Trophoblast cell (in vitro differentiated cells and primary cell): ENCODE results near the gene OR6B3.

ENCODE experiments used
- DNase-seq, 2 donors: peaks; one replicate each; pipeline ENCODE4 v3.0.0-alpha.2; 2016
- H2AFZ ChIP-seq: 2 replicates; pipeline ENCODE4 v1.6.1; 2013; ENCODE audit warnings: low read length, moderate library complexity, mild to moderate bottlenecking; ENCODE audit not compliant: insufficient read depth, poor library complexity
- H2AK5ac ChIP-seq: 2 replicates; pipeline ENCODE4 v1.6.1; 2013; ENCODE audit warnings: mild to moderate bottlenecking, low read length
- H2BK120ac ChIP-seq: 2 replicates; pipeline ENCODE4 v1.6.1; 2013; ENCODE audit warnings: low read length, mild to moderate bottlenecking, moderate library complexity; ENCODE audit not compliant: insufficient read depth, poor library complexity
- H2BK12ac ChIP-seq: 2 replicates; pipeline ENCODE4 v1.6.1; 2013; ENCODE audit warnings: mild to moderate bottlenecking, low read length, moderate library complexity
- H2BK5ac ChIP-seq: 2 replicates; pipeline ENCODE4 v1.6.1; 2013; ENCODE audit warnings: low read length, low read depth, moderate library complexity, mild to moderate bottlenecking; ENCODE audit not compliant: poor library complexity
- H3K14ac ChIP-seq: 2 replicates; pipeline ENCODE4 v1.6.1; 2013; ENCODE audit warnings: mild to moderate bottlenecking, low read length
- H3K18ac ChIP-seq: 2 replicates; pipeline ENCODE4 v1.6.1; 2013; ENCODE audit warnings: mild to moderate bottlenecking, low read length
- H3K23ac ChIP-seq: 2 replicates; pipeline ENCODE4 v1.6.1; 2013; ENCODE audit warnings: low read length
- H3K27ac ChIP-seq: 2 replicates; pipeline ENCODE4 v1.5.1; 2013; ENCODE audit warnings: low read depth, mild to moderate bottlenecking, inconsistent platforms, low read length, moderate library complexity
- H3K27me3 ChIP-seq: 2 replicates; pipeline ENCODE4 v1.6.1; 2013; ENCODE audit warnings: inconsistent platforms, mild to moderate bottlenecking, low read length, moderate library complexity; ENCODE audit not compliant: insufficient read depth
- H3K36me3 ChIP-seq, 2 experiments: 1 replicate in 1 of 2; 2 replicates in 1 of 2; pipeline ENCODE4 v1.6.1; 2013; ENCODE audit warnings: low read length in 2 of 2, mild to moderate bottlenecking in 2 of 2, moderate library complexity in 1 of 2; ENCODE audit not compliant: insufficient read depth in 2 of 2, control insufficient read depth in 1 of 2
- H3K4ac ChIP-seq: 2 replicates; pipeline ENCODE4 v1.6.1; 2013; ENCODE audit warnings: low read depth, mild to moderate bottlenecking, low read length, moderate library complexity
- H3K4me1 ChIP-seq, 2 experiments: 1 replicate in 1 of 2; 2 replicates in 1 of 2; pipeline ENCODE4 v1.6.1; 2013; ENCODE audit warnings: low read length in 2 of 2, mild to moderate bottlenecking in 2 of 2, moderate library complexity in 1 of 2; ENCODE audit not compliant: insufficient read depth in 2 of 2, control insufficient read depth in 1 of 2
- H3K4me2 ChIP-seq: 2 replicates; pipeline ENCODE4 v1.6.1; 2013; ENCODE audit warnings: inconsistent platforms, mild to moderate bottlenecking, low read length, moderate library complexity
- H3K4me3 ChIP-seq: 2 replicates; pipeline ENCODE4 v1.5.1; 2013; ENCODE audit warnings: mild to moderate bottlenecking, low read depth, low read length, inconsistent platforms
- H3K79me1 ChIP-seq: one replicate; pipeline ENCODE4 v1.6.1; 2013; ENCODE audit warnings: low read length
- H3K79me2 ChIP-seq: 2 replicates; pipeline ENCODE4 v1.6.1; 2013; ENCODE audit warnings: low read length, mild to moderate bottlenecking; ENCODE audit not compliant: control insufficient read depth, insufficient read depth, poor library complexity
- H3K9ac ChIP-seq: 2 replicates; pipeline ENCODE4 v1.6.1; 2013; ENCODE audit warnings: mild to moderate bottlenecking, low read length
- H3K9me3 ChIP-seq: 2 replicates; pipeline ENCODE4 v1.6.1; 2013; ENCODE audit warnings: low read depth, mild to moderate bottlenecking, control low read depth, inconsistent platforms, low read length; ENCODE audit not compliant: insufficient read depth
- H4K12ac ChIP-seq: 2 replicates; pipeline ENCODE4 v1.6.1; 2013; ENCODE audit warnings: low read depth, mild to moderate bottlenecking, low read length, moderate library complexity
- H4K8ac ChIP-seq: 2 replicates; pipeline ENCODE4 v1.6.1; 2013; ENCODE audit warnings: low read depth, mild to moderate bottlenecking, low read length, moderate library complexity
- H4K91ac ChIP-seq: one replicate; pipeline ENCODE4 v1.6.1; 2013; ENCODE audit warnings: low read depth, mild to moderate bottlenecking, low read length, moderate library complexity
- WGBS: extraction: QIAGEN DNeasy Blood & Tissue Kit; methylation state at CpG from one replicate; pipeline ENCODE4 v1.1.7; 2013; ENCODE audit warnings: missing lambda C conversion rate; ENCODE audit not compliant: insufficient read length, insufficient coverage; ENCODE audit errors: extremely low coverage; 5-methylcytosine and 5-hydroxymethylcytosine counted together

The OR6B3 gene

GRCh38 chr2:240060977-240061591, 7.8 kb upstream of the OR6B3 start:
- Histone ChIP-seq H3K23ac (no peak overlapping the region), H4K12ac (no peak overlapping the region), H3K9me3 (peaks cover 2% of the 10 kb centered on the region), H2BK120ac (no peak overlapping the region), H3K27ac (no peak overlapping the region), H3K79me1 (no peaks in the 10 kb centered on the region), H2AFZ (no peak overlapping the region), H3K79me2 (no peaks in the 10 kb centered on the region), H3K36me3 (no peaks in the 10 kb centered on the region), H4K8ac (no peak overlapping the region), H2AK5ac (no peak overlapping the region), H3K4me2 (no peak overlapping the region), H3K27me3 (no peaks in the 10 kb centered on the region), H3K9ac (no peak overlapping the region), H4K91ac (no peak overlapping the region), H3K14ac (no peak overlapping the region), H3K18ac (no peak overlapping the region), H3K4ac (no peak overlapping the region), H2BK12ac (no peak overlapping the region), H2BK5ac (no peak overlapping the region), H3K4me1 (no peaks in the 10 kb centered on the region), H3K4me3 (no peak overlapping the region)
- no CpG with 5 or more reads among the region's 4 CpGs for WGBS
- peak; percentile 18 to 76 for DNase-seq

DNA sequence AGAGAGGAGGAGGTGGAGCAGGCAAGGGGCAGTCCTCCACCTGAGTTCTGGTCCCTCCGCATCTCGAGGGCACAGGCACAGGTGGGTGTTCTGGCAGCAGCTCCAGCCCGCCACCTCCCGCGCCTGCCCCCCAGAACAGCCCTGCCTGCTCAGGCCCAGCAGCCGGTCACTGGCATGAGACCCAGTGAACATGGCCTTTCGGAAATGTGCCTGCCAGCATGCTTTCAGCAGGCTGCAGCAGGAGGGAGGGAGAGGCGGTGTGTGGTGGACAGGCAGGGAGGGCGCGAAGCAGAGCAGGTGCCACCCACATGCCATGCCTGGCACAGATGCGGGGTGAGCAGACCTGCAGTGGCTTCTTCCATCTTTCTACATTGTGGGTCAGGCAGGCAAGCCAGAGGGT, 3.4 kb upstream of the OR6B3 start:
- Histone ChIP-seq H3K4me1 (no peaks in the 10 kb centered on the region), H3K4me3 (no peak overlapping the region), H2AK5ac (no peak overlapping the region), H3K79me2 (no peaks in the 10 kb centered on the region), H3K4me2 (no peak overlapping the region), H3K23ac (no peak overlapping the region), H3K14ac (no peak overlapping the region), H2BK120ac (no peak overlapping the region), H3K36me3 (no peaks in the 10 kb centered on the region), H2BK5ac (no peak overlapping the region), H4K12ac (no peak overlapping the region), H3K9me3 (peaks cover 2% of the 10 kb centered on the region), H3K4ac (no peak overlapping the region), H4K8ac (no peak overlapping the region), H3K79me1 (no peaks in the 10 kb centered on the region), H3K9ac (no peak overlapping the region), H3K27me3 (no peaks in the 10 kb centered on the region), H3K18ac (no peak overlapping the region), H4K91ac (no peak overlapping the region), H3K27ac (no peak overlapping the region), H2AFZ (no peak overlapping the region), H2BK12ac (no peak overlapping the region)
- no peak for DNase-seq
- WGBS = no CpG with 5 or more reads among the region's 11 CpGs

GRCh38 chr2:240055177-240055917, 2.0 kb upstream of the OR6B3 start:
- no peak overlapping the region for H4K91ac ChIP-seq
- no peaks in the 10 kb centered on the region for H3K27me3 ChIP-seq
- no peak overlapping the region for H2BK120ac ChIP-seq
- H3K79me2 ChIP-seq = no peaks in the 10 kb centered on the region
- no peak overlapping the region for H4K12ac ChIP-seq
- H3K23ac ChIP-seq = no peak overlapping the region
- no peak for DNase-seq
- no peak overlapping the region for H3K4me3 ChIP-seq
- H3K79me1 ChIP-seq = no peaks in the 10 kb centered on the region
- no peak overlapping the region for H2AK5ac ChIP-seq
- H3K4ac ChIP-seq = no peak overlapping the region
- no peak overlapping the region for H2AFZ ChIP-seq
- no peaks in the 10 kb centered on the region for H3K36me3 ChIP-seq
- H3K18ac ChIP-seq = no peak overlapping the region
- H3K14ac ChIP-seq = no peak overlapping the region
- no peak overlapping the region for H3K9ac ChIP-seq
- no peaks in the 10 kb centered on the region for H3K4me1 ChIP-seq
- H3K9me3 ChIP-seq = peaks cover 2% of the 10 kb centered on the region
- no CpG with 5 or more reads among the region's 13 CpGs for WGBS
- no peak overlapping the region for H2BK5ac ChIP-seq
- no peak overlapping the region for H2BK12ac ChIP-seq
- H3K27ac ChIP-seq = no peak overlapping the region
- H3K4me2 ChIP-seq = no peak overlapping the region
- no peak overlapping the region for H4K8ac ChIP-seq

- H3K4me1 ChIP-seq = no peaks in the 10 kb centered on the region
- no peak overlapping the region for H3K27ac ChIP-seq
- no peaks in the 10 kb centered on the region for H3K36me3 ChIP-seq
- no peaks in the 10 kb centered on the region for H3K79me2 ChIP-seq
- no peak overlapping the region for H3K4ac ChIP-seq
- H3K9me3 ChIP-seq = no peaks in the 10 kb centered on the region
- H3K4me2 ChIP-seq = no peak overlapping the region
- no peak overlapping the region for H4K12ac ChIP-seq
- H2AK5ac ChIP-seq = no peak overlapping the region
- WGBS = no CpG with 5 or more reads among the region's 12 CpGs
- DNase-seq = no peak
- H3K18ac ChIP-seq = no peak overlapping the region
- no peak overlapping the region for H2BK120ac ChIP-seq
- H4K8ac ChIP-seq = no peak overlapping the region
- H3K23ac ChIP-seq = no peak overlapping the region
- no peak overlapping the region for H3K14ac ChIP-seq
- no peaks in the 10 kb centered on the region for H3K27me3 ChIP-seq
- no peak overlapping the region for H2AFZ ChIP-seq
- no peak overlapping the region for H4K91ac ChIP-seq
- no peaks in the 10 kb centered on the region for H3K79me1 ChIP-seq
- no peak overlapping the region for H2BK12ac ChIP-seq
- H3K9ac ChIP-seq = no peak overlapping the region
- H3K4me3 ChIP-seq = no peak overlapping the region
- no peak overlapping the region for H2BK5ac ChIP-seq
Measured at GRCh38 chr2:240052524-240052923, 797 bp downstream of the OR6B3 start.
